ENCODE measurements around the gene VSNL1. TPM values are rescaled to one million over a fixed set of nuclear protein-coding genes. Genes with fewer than 3 reads are reported as not detected.
A peak's percentile ranks its signal among the peaks of the same experiment; 100 is the strongest.

VSNL1 gene
- total and polyA plus RNA-seq, 2 experiments from 2014 or later: 0.70 to 1.8 TPM

GRCh38 chr2:17674817-17675216, 134.3 kb downstream of the VSNL1 start:
- peaks cover 5% of the 10 kb centered on the region for H3K36me3 ChIP-seq (ENCODE audit: low read depth)
- H3K27me3 ChIP-seq (replicated peaks; ENCODE audit: insufficient read depth): no peaks in the 10 kb centered on the region
- no peak overlapping the region for H3K4me3 ChIP-seq
- H3K79me2 ChIP-seq (ENCODE audit: insufficient read depth): no peaks in the 10 kb centered on the region
- in situ Hi-C loops (cut with MboI): loop anchor here (10.0 kb wide), 1 partner anchor 900 kb away; no protein-coding TSS in a partner anchor
- H3K27ac ChIP-seq: no peak overlapping the region
- H3K4me2 ChIP-seq (ENCODE audit: unreplicated experiment): no peak overlapping the region
- H3K9me3 ChIP-seq (ENCODE audit: low read depth): no peaks in the 10 kb centered on the region
- H4K20me1 ChIP-seq (ENCODE audit: insufficient read depth): no peaks in the 10 kb centered on the region
- no peak overlapping the region for H2AFZ ChIP-seq
- H3K9ac ChIP-seq: no peak overlapping the region
- peaks cover 5% of the 10 kb centered on the region for H3K4me1 ChIP-seq (ENCODE audit: insufficient read depth)
- no peak for DNase-seq
- TF ChIP-seq EZH2phosphoT487 (IDR thresholded peaks at IDR 0.05; ENCODE audit: insufficient read depth, low read depth): no peak
- no peaks in the 10 kb centered on the region for H3K9me2 ChIP-seq (ENCODE audit: insufficient read depth)
- peaks cover 22% of the 10 kb centered on the region for H3F3A ChIP-seq (ENCODE audit: insufficient read depth)

GRCh38 chr2:17680119-17680518, 139.6 kb downstream of the VSNL1 start:
- DNase-seq: peak; percentile 6
- 93 to 97% methylated on average over 3 of the region's 3 CpGs for WGBS, 2 experiments (ENCODE audit: low coverage in 1 of 2, low lambda C conversion rate in 2 of 2, missing lambda C conversion rate in 2 of 2)
- H3K27ac ChIP-seq: no peak overlapping the region

GRCh38 chr2:17682098-17682857, 141.8 kb downstream of the VSNL1 start:
- in situ Hi-C loops (cut with MboI): no loop called here
- TF ChIP-seq EZH2phosphoT487 (IDR thresholded peaks at IDR 0.05; ENCODE audit: insufficient read depth, low read depth) (no peak), EZH2 (IDR thresholded peaks at IDR 0.05; ENCODE audit: insufficient read depth, poor library complexity, severe bottlenecking) (no peak)

More at GRCh38 chr2:17680119-17680518, 139.6 kb downstream of the VSNL1 start:
- Histone ChIP-seq H3K9me3 (ENCODE audit: low read depth) (no peaks in the 10 kb centered on the region), H3K9me2 (ENCODE audit: insufficient read depth) (no peaks in the 10 kb centered on the region), H2AFZ (no peak overlapping the region), H3F3A (ENCODE audit: insufficient read depth) (no peaks in the 10 kb centered on the region), H3K27me3 (replicated peaks; ENCODE audit: insufficient read depth) (no peaks in the 10 kb centered on the region), H3K4me2 (ENCODE audit: unreplicated experiment) (no peak overlapping the region), H3K36me3 (ENCODE audit: low read depth) (peaks cover 22% of the 10 kb centered on the region), H3K79me2 (ENCODE audit: insufficient read depth) (0 out of 2 replicates have a peak, but pooled peaks cover 3% of the 10 kb centered on the region), H3K4me1 (ENCODE audit: insufficient read depth) (0 out of 2 replicates have a peak, but pooled peaks cover 4% of the 10 kb centered on the region), H3K9ac (no peak overlapping the region), H3K4me3 (no peak overlapping the region), H4K20me1 (ENCODE audit: insufficient read depth) (no peaks in the 10 kb centered on the region)
- in situ Hi-C loops (cut with MboI): no loop called here
- TF ChIP-seq EZH2 (IDR thresholded peaks at IDR 0.05; ENCODE audit: insufficient read depth, poor library complexity, severe bottlenecking) (no peak), EZH2phosphoT487 (IDR thresholded peaks at IDR 0.05; ENCODE audit: insufficient read depth, low read depth) (no peak)

DNA sequence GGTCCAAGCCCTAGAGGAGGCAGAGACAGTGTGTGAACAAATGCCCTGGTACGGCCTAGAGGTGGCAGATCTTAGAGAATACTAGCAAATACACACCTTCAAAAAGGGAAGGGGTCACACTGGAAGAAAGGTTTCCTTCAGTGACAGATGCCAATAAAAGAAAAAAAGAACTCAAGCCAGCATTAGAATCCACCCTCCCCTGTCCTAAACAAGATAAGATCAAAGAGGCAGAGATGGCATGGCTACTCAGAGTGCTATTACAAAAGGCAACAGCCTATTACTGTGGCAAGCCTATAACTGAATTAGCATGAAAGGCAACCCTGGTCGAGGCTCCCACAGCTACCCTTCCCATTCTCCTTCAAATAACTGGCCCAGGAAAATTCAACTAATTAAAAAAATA, 143.5 kb downstream of the VSNL1 start:
- H3K36me3 ChIP-seq (ENCODE audit: low read depth): peaks cover 32% of the 10 kb centered on the region
- H3K9ac ChIP-seq: no peak overlapping the region
- TF ChIP-seq EZH2phosphoT487 (IDR thresholded peaks at IDR 0.05; ENCODE audit: insufficient read depth, low read depth) (no peak), EZH2 (IDR thresholded peaks at IDR 0.05; ENCODE audit: insufficient read depth, poor library complexity, severe bottlenecking) (no peak)
- 0 out of 2 replicates have a peak, but pooled peaks cover 3% of the 10 kb centered on the region for H3K79me2 ChIP-seq (ENCODE audit: insufficient read depth)
- H3K4me2 ChIP-seq (ENCODE audit: unreplicated experiment): no peak overlapping the region
- in situ Hi-C loops (cut with MboI): no loop called here
- H3K4me1 ChIP-seq (ENCODE audit: insufficient read depth): 0 out of 2 replicates have a peak, but pooled peaks cover 4% of the 10 kb centered on the region
- no peak overlapping the region for H3K27ac ChIP-seq
- no peaks in the 10 kb centered on the region for H3K27me3 ChIP-seq (replicated peaks; ENCODE audit: insufficient read depth)
- 84 to 88% methylated on average over 2 of the region's 2 CpGs for WGBS, 2 experiments (ENCODE audit: low coverage in 1 of 2, low lambda C conversion rate in 2 of 2, missing lambda C conversion rate in 2 of 2)
- H3F3A ChIP-seq (ENCODE audit: insufficient read depth): no peaks in the 10 kb centered on the region
- no peak overlapping the region for H2AFZ ChIP-seq
- H4K20me1 ChIP-seq (ENCODE audit: insufficient read depth): no peaks in the 10 kb centered on the region
- H3K4me3 ChIP-seq: no peak overlapping the region
- DNase-seq: no peak
- no peaks in the 10 kb centered on the region for H3K9me3 ChIP-seq (ENCODE audit: low read depth)
- H3K9me2 ChIP-seq (ENCODE audit: insufficient read depth): no peaks in the 10 kb centered on the region

More at GRCh38 chr2:17682098-17682857, 141.8 kb downstream of the VSNL1 start:
- Histone ChIP-seq H3K4me2 (ENCODE audit: unreplicated experiment) (no peak overlapping the region), H3K9me3 (ENCODE audit: low read depth) (no peaks in the 10 kb centered on the region), H3K4me3 (no peak overlapping the region), H3K9ac (no peak overlapping the region), H3K36me3 (ENCODE audit: low read depth) (peaks cover 30% of the 10 kb centered on the region; the same call in 1 of the 2 replicates), H3K79me2 (ENCODE audit: insufficient read depth) (0 out of 2 replicates have a peak, but pooled peaks cover 3% of the 10 kb centered on the region), H3K27ac (no peak overlapping the region), H3F3A (ENCODE audit: insufficient read depth) (no peaks in the 10 kb centered on the region), H4K20me1 (ENCODE audit: insufficient read depth) (no peaks in the 10 kb centered on the region), H2AFZ (no peak overlapping the region), H3K9me2 (ENCODE audit: insufficient read depth) (no peaks in the 10 kb centered on the region), H3K27me3 (replicated peaks; ENCODE audit: insufficient read depth) (no peaks in the 10 kb centered on the region), H3K4me1 (ENCODE audit: insufficient read depth) (0 out of 2 replicates have a peak, but pooled peaks cover 4% of the 10 kb centered on the region)
- DNase-seq: no peak
- 75 to 76% methylated on average over 6 of the region's 6 CpGs for WGBS, 2 experiments (ENCODE audit: low coverage in 1 of 2, low lambda C conversion rate in 2 of 2, missing lambda C conversion rate in 2 of 2)

All from GM23248 (cell line).